ENCODE results near the gene SH2B3.
A peak's percentile ranks its signal among the peaks of the same experiment; 100 is the strongest.
"Not testable (repeated sequence)": the region's sequence is repeated elsewhere in the genome, so short reads cannot be mapped to it uniquely, and the experiment has no call there.

The SH2B3 gene

DNA sequence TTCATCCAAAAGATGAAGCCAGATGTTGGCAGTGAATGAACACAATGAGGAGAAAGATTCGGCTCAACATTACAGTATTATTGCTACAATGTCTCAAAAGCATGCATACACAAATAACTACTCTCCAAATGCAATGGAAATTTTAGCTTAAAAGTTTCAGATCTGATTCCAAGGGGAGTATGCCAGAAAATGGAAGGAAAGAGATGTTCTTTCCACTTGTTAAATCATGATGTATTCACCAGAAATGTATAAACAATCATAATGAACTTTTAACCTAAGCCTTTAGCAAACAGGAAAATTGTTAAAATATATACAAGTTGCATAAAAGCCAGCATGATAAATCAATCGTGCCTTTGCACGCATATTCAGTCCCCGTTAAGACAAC is 62.1 kb downstream of the SH2B3 start:
- TF ChIP-seq, protein P1, sequence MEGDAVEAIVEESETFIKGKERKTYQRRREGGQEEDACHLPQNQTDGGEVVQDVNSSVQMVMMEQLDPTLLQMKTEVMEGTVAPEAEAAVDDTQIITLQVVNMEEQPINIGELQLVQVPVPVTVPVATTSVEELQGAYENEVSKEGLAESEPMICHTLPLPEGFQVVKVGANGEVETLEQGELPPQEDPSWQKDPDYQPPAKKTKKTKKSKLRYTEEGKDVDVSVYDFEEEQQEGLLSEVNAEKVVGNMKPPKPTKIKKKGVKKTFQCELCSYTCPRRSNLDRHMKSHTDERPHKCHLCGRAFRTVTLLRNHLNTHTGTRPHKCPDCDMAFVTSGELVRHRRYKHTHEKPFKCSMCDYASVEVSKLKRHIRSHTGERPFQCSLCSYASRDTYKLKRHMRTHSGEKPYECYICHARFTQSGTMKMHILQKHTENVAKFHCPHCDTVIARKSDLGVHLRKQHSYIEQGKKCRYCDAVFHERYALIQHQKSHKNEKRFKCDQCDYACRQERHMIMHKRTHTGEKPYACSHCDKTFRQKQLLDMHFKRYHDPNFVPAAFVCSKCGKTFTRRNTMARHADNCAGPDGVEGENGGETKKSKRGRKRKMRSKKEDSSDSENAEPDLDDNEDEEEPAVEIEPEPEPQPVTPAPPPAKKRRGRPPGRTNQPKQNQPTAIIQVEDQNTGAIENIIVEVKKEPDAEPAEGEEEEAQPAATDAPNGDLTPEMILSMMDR (IDR thresholded peaks at IDR 0.05; ENCODE audit: control insufficient read depth, extremely low read depth, insufficient read depth), result no peak
- no peak overlapping the region for H3K4me3 ChIP-seq (ENCODE audit: low read depth, low read length)
- DNase-seq (ENCODE audit: low read depth), result no peak

DNA sequence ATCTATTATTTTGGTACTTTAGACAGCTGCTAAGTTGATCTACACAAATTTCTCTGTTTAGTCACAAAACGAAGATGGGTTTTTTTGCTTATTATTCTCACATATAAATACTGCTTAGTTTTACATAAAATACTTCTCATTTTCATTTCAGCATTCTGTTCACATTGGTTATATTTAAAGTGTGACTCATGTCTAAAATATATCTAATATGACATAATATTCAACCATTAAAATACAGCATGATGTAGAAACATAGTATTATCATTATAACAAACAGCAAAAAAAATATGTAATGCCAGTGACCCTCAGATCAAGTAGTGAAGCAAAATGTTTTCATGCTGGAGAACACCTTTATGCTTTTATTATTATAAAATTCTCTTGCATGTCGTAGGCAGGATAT is 63.7 kb downstream of the SH2B3 start:
- no peak for DNase-seq (ENCODE audit: low read depth)
- H3K4me3 ChIP-seq (ENCODE audit: low read depth, low read length), result no peak overlapping the region
- TF ChIP-seq, protein P1 (IDR thresholded peaks at IDR 0.05; ENCODE audit: control insufficient read depth, extremely low read depth, insufficient read depth), result no peak

DNA sequence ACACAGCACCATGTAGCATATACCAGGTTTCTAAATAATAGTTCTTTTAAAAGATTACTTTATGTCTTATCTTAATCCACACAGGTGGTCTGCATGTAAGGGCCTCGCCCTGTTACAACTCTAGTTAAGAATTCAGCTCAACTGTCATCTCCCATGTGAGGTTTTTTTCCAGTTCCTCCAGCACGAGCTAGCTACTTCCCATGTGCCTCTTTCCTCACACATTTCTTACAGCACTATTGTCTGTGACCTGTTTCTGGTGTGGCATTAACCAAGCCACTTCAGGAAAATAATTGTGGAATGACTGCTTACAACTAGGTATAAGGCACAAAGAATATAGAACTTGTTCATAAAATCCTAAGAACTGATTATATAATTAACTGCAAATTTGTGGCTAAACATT is 65.5 kb downstream of the SH2B3 start:
- no peak overlapping the region for H3K4me3 ChIP-seq (ENCODE audit: low read depth, low read length)
- TF ChIP-seq, protein P1 (IDR thresholded peaks at IDR 0.05; ENCODE audit: control insufficient read depth, extremely low read depth, insufficient read depth), result no peak
- no peak for DNase-seq (ENCODE audit: low read depth)

DNA sequence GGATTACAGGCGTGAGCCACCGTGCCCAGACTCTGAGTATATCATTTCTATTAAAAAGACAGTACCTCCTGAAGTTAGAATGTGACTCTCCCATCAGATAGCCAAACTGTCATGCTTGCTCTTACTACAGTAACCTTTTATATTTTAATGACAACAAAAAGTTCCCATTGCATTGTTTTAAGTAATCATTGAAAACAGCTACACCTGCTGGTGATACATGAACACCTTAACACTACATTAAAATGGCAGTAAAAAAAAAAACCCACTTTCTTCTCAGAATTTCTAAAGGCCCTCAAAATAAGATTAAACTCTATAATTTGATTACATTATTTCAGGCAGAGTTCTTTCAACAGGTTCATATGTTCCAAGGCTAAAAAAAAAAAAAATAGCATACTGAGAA is 76.7 kb downstream of the SH2B3 start:
- H3K4me3 ChIP-seq (ENCODE audit: low read depth, low read length), result no peak overlapping the region
- DNase-seq (ENCODE audit: low read depth), result no peak
- TF ChIP-seq, protein P1 (IDR thresholded peaks at IDR 0.05; ENCODE audit: control insufficient read depth, extremely low read depth, insufficient read depth), result peak; percentile 36; the same call in 1 of the 2 replicates

DNA sequence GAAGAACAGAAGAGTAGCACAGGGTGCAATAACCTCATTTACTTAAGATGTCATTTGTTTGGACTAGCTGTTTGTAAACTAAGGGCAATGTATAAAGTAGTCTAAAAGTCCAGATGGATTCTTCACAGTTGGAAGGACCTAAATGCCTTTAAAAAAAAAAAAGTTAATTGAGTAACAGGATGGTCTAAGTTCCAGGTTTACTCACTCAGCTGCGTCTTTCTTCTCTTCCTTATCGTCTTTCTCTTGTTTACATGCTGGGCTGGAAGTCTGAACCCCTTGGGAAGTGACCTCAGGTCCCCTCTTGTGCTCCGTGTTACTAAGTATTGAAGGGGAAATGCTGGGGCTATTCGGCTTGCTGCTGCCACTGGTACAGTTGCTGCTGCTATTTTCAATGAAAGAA is 82.5 kb downstream of the SH2B3 start:
- DNase-seq (ENCODE audit: low read depth), result no peak
- no peak overlapping the region for H3K4me3 ChIP-seq (ENCODE audit: low read depth, low read length)

DNA sequence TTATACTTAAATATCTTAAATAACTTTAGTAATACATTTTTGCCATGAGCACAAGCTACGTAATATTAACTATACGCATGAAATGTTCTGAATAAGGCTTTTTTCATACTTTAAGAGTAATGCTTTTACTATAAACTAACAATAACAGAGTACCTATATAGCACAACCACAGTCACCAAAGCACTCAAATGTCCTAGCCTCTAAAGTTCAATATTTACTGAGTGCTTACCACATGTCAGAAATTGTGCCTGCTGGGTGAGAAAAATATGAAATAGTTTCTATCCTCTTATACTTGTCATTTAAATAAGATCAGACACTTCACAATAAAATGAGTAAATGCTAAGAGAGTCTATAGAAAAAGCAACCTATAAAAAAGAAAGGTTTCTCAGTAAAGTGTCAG is 83.1 kb downstream of the SH2B3 start:
- no peak for DNase-seq (ENCODE audit: low read depth)
- no peak overlapping the region for H3K4me3 ChIP-seq (ENCODE audit: low read depth, low read length)
- TF ChIP-seq, protein P1 (IDR thresholded peaks at IDR 0.05; ENCODE audit: control insufficient read depth, extremely low read depth, insufficient read depth), result no peak

More for the DNA sequence above, 82.5 kb downstream of the SH2B3 start:
- TF ChIP-seq, protein P1 (IDR thresholded peaks at IDR 0.05; ENCODE audit: control insufficient read depth, extremely low read depth, insufficient read depth), result no peak

DNA sequence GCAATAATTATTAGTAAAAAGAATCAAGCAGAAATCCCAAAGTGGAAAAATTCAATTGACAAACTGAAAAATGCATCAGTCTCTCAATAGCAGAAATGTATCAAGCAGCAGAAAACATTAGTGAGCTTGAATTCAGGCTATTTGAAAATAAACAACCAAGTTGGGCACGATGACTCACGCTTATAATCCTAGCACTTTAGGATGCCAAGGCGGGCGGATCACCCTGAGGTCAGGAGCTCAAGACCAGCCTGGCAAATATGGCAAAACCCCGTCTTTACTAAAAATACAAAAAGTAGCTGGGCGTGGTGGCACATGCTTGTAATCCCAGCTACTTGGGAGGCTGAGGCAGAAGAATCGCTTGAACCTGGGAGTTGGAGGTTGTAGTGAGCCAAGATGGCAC is 87.3 kb downstream of the SH2B3 start:
- not testable (repeated sequence) for H3K4me3 ChIP-seq (ENCODE audit: low read depth, low read length); DNase-seq (ENCODE audit: low read depth)

Measured in LNCaP clone FGC (cell line).